IMR-90 (cell line): ENCODE measurements around the gene SFT2D3. TPM values are rescaled to one million over a fixed set of nuclear protein-coding genes. Genes with fewer than 3 reads are reported as not detected.

Experiments used
- ATAC-seq: fragments of 200-7000 bp; cut with Tn5 transposase; 2 replicates; pipeline ENCODE4 v1.9.1; 2020; ENCODE audit warnings: low read depth, mild to moderate bottlenecking, moderate library complexity
- BruUV-seq: library from RNA; stranded (reverse); fragments of 400-500 nt; replicated peaks from 2 replicates; lab custom pipeline; 2021; lab: Mats Ljungman, UMichigan
- CTCF ChIA-PET: fragments of 300-600 bp; formaldehyde crosslinking; extraction: SDS; loops from one replicate; lab custom pipeline; 2021; ENCODE audit warnings: antibody characterized with exemption; lab: Yijun Ruan, JAX
- POLR2A ChIA-PET: fragments of 300-600 bp; sonication (Branson Sonifier 250); formaldehyde crosslinking; loops from one replicate; lab custom pipeline; 2022; ENCODE audit warnings: antibody characterized with exemption; ENCODE audit not compliant: unreplicated experiment; lab: Charles Lee
- DNase-seq: peaks from one replicate; pipeline ENCODE4 v3.0.0; 2013
- H2AFZ ChIP-seq: replicated peaks from 2 replicates; pipeline ENCODE3; 2013; ENCODE audit warnings: low read length, mild to moderate bottlenecking; ENCODE audit not compliant: poor library complexity
- H2AK5ac ChIP-seq: 2 replicates; pipeline ENCODE4 v1.6.1; 2013; ENCODE audit warnings: low read depth, low read length, inconsistent platforms
- H2AK9ac ChIP-seq: replicated peaks from 2 replicates; pipeline ENCODE3; 2013; ENCODE audit warnings: mild to moderate bottlenecking, low read depth, low read length, moderate library complexity; ENCODE audit not compliant: poor library complexity
- H2BK120ac ChIP-seq: 2 replicates; pipeline ENCODE4 v1.6.1; 2013; ENCODE audit warnings: low read depth, low read length, inconsistent platforms
- H2BK15ac ChIP-seq: 3 replicates; pipeline ENCODE4 v1.6.1; 2013; ENCODE audit warnings: low read depth, low read length, inconsistent platforms
- H2BK20ac ChIP-seq: 2 replicates; pipeline ENCODE4 v1.6.1; 2013; ENCODE audit warnings: low read depth, mild to moderate bottlenecking, inconsistent platforms, low read length, moderate library complexity
- H2BK5ac ChIP-seq: 2 replicates; pipeline ENCODE4 v1.6.1; 2013; ENCODE audit warnings: mild to moderate bottlenecking, low read depth, low read length, inconsistent platforms; ENCODE audit not compliant: poor library complexity, severe bottlenecking
- H3K14ac ChIP-seq: replicated peaks from 2 replicates; pipeline ENCODE4 v1.6.1; 2013; ENCODE audit warnings: low read depth, low read length, inconsistent platforms
- H3K18ac ChIP-seq: 2 replicates; pipeline ENCODE4 v1.6.1; 2013; ENCODE audit warnings: low read depth, low read length, control low read depth
- H3K23ac ChIP-seq: 2 replicates; pipeline ENCODE4 v1.6.1; 2013; ENCODE audit warnings: low read depth, low read length, inconsistent platforms
- H3K27ac ChIP-seq: 2 replicates; pipeline ENCODE4 v1.5.1; 2013; ENCODE audit warnings: mild to moderate bottlenecking, control low read depth, low read length; ENCODE audit not compliant: insufficient read depth
- H3K27me3 ChIP-seq: 2 replicates; pipeline ENCODE4 v1.6.1; 2013; ENCODE audit warnings: low read length; ENCODE audit not compliant: control insufficient read depth, insufficient read depth
- H3K36me3 ChIP-seq: 2 replicates; pipeline ENCODE4 v1.6.1; 2013; ENCODE audit warnings: low read length, mixed read lengths; ENCODE audit not compliant: control insufficient read depth, insufficient read depth
- H3K4ac ChIP-seq: 2 replicates; pipeline ENCODE4 v1.6.1; 2013; ENCODE audit warnings: low read depth, low read length, inconsistent platforms
- H3K4me1 ChIP-seq: 2 replicates; pipeline ENCODE4 v1.6.1; 2013; ENCODE audit warnings: low read length, mixed read lengths; ENCODE audit not compliant: control insufficient read depth, insufficient read depth
- H3K4me2 ChIP-seq: 2 replicates; pipeline ENCODE4 v1.6.1; 2013; ENCODE audit warnings: low read depth, mild to moderate bottlenecking, control low read depth, low read length, moderate library complexity
- H3K4me3 ChIP-seq: 2 replicates; pipeline ENCODE4 v1.5.1; 2013; ENCODE audit warnings: low read depth, mild to moderate bottlenecking, control low read depth, low read length, moderate library complexity; ENCODE audit not compliant: insufficient read depth
- H3K56ac ChIP-seq: 2 replicates; pipeline ENCODE4 v1.6.1; 2013; ENCODE audit warnings: low read length, inconsistent platforms; ENCODE audit not compliant: insufficient read depth; ENCODE audit errors: extremely low read depth
- H3K79me1 ChIP-seq, 2 experiments: 2 replicates each; pipeline ENCODE4 v1.6.1; 2013; ENCODE audit warnings: low read length in 2 of 2, inconsistent platforms in 1 of 2, low read depth in 1 of 2
- H3K9ac ChIP-seq: 2 replicates; pipeline ENCODE4 v1.6.1; 2013; ENCODE audit warnings: low read depth, low read length, control low read depth
- H3K9me1 ChIP-seq: 2 replicates; pipeline ENCODE4 v1.6.1; 2013; ENCODE audit warnings: low read length, inconsistent platforms; ENCODE audit not compliant: insufficient read depth
- H3K9me3 ChIP-seq: 2 replicates; pipeline ENCODE4 v1.6.1; 2013; ENCODE audit warnings: low read length; ENCODE audit not compliant: control insufficient read depth, insufficient read depth
- H4K20me1 ChIP-seq: 2 replicates; pipeline ENCODE4 v1.6.1; 2013; ENCODE audit warnings: low read length, inconsistent platforms; ENCODE audit not compliant: insufficient read depth
- H4K5ac ChIP-seq: 2 replicates; pipeline ENCODE4 v1.6.1; 2013; ENCODE audit warnings: mild to moderate bottlenecking, low read depth, low read length, control low read depth
- H4K8ac ChIP-seq, 2 experiments: 2 replicates each; pipeline ENCODE4 v1.6.1; 2013; ENCODE audit warnings: low read depth in 2 of 2, low read length in 2 of 2, control low read depth in 1 of 2, inconsistent platforms in 1 of 2
- H4K91ac ChIP-seq: 2 replicates; pipeline ENCODE4 v1.6.1; 2013; ENCODE audit warnings: low read depth, low read length, inconsistent platforms; ENCODE audit not compliant: insufficient read depth
- BHLHE40 ChIP-seq: fragments of 150-350 bp; IDR thresholded peaks from 2 replicates; pipeline ENCODE4 v1.6.1; 2016; ENCODE audit warnings: mild to moderate bottlenecking, low read depth, low read length
- CEBPB ChIP-seq: IDR thresholded peaks from 2 replicates; pipeline ENCODE4 v1.6.1; 2012; ENCODE audit warnings: low read depth, low read length, improper control_type of control experiment
- CHD1 ChIP-seq: IDR thresholded peaks from 2 replicates; pipeline ENCODE4 v1.6.1; 2012; ENCODE audit warnings: low read depth, low read length, improper control_type of control experiment
- ELK1 ChIP-seq: fragments of 150-350 bp; IDR thresholded peaks from 2 replicates; pipeline ENCODE4 v1.6.1; 2016; ENCODE audit warnings: low read depth, mild to moderate bottlenecking, low read length, moderate library complexity, borderline replicate concordance
- FOS ChIP-seq: fragments of 150-350 bp; IDR thresholded peaks from 2 replicates; pipeline ENCODE4 v1.6.1; 2016; ENCODE audit warnings: low read depth, low read length
- MAFK ChIP-seq: IDR thresholded peaks from 2 replicates; pipeline ENCODE4 v1.6.1; 2012; ENCODE audit warnings: low read depth, low read length, improper control_type of control experiment
- MAZ ChIP-seq: IDR thresholded peaks from 2 replicates; pipeline ENCODE4 v1.6.1; 2012; ENCODE audit warnings: low read depth, mild to moderate bottlenecking, low read length, improper control_type of control experiment, moderate library complexity, borderline replicate concordance
- MXI1 ChIP-seq: IDR thresholded peaks from 2 replicates; pipeline ENCODE4 v1.6.1; 2012; ENCODE audit warnings: low read depth, mild to moderate bottlenecking, low read length, moderate library complexity, borderline replicate concordance
- POLR2A ChIP-seq: IDR thresholded peaks from 2 replicates; pipeline ENCODE4 v1.6.1; 2012; ENCODE audit warnings: mild to moderate bottlenecking, low read depth, low read length
- RAD21 ChIP-seq: IDR thresholded peaks from 2 replicates; pipeline ENCODE4 v1.6.1; 2012; ENCODE audit warnings: low read length, improper control_type of control experiment
- RCOR1 ChIP-seq: IDR thresholded peaks from 2 replicates; pipeline ENCODE4 v1.6.1; 2012; ENCODE audit warnings: mild to moderate bottlenecking, low read length, improper control_type of control experiment; ENCODE audit not compliant: insufficient replicate concordance
- RFX5 ChIP-seq: IDR thresholded peaks from 2 replicates; pipeline ENCODE4 v1.8.0; 2012; ENCODE audit warnings: low read depth, mild to moderate bottlenecking, low read length, moderate library complexity
- WGBS, 2 experiments: methylation state at CpG; one replicate each; pipeline versions ENCODE4 v1.1.5 to v1.1.7; 2013; ENCODE audit warnings: missing lambda C conversion rate in 2 of 2; ENCODE audit not compliant: insufficient read length in 1 of 2; ENCODE audit errors: extremely low coverage in 2 of 2; 5-methylcytosine and 5-hydroxymethylcytosine counted together
- dilution Hi-C: fragments of 300-500 bp; cut with HindIII; formaldehyde crosslinking; loops from one replicate; pipeline ENCODE4 v1.14.3; 2018; ENCODE audit warnings: low sequenced_read_pairs; ENCODE audit not compliant: unreplicated experiment
- in situ Hi-C: fragments of 300-500 bp; cut with MboI; formaldehyde crosslinking; loops from 3 replicates; pipeline ENCODE4 v1.14.3; 2019; ENCODE audit warnings: low sequenced_read_pairs, inconsistent platforms, mixed read lengths
- intact Hi-C: fragments of 100-400 bp; cut with micrococcal nuclease; formaldehyde crosslinking; loops from 2 replicates; pipeline ENCODE4 v1.10.0; 2022
- polyA plus RNA-seq, 3 experiments: library from polyadenylated mRNA; depleted of rRNA; stranded (reverse); fragments of >200 nt; gene quantifications; 2 replicates each; pipeline ENCODE4 v1.2.3, GENCODE V29; 2012; ENCODE audit warnings: low replicate concordance in 1 of 3
- total RNA-seq: library from RNA; depleted of rRNA; stranded (reverse); fragments of >200 nt; gene quantifications from 2 replicates; pipeline ENCODE4 v1.2.3, GENCODE V29; 2012
- TF ChIP-seq, protein P1 (sequence below): conservative IDR thresholded peaks from 2 replicates; pipeline ENCODE4 v1.5.1; 2012; ENCODE audit warnings: mild to moderate bottlenecking, low read depth, low read length, improper control_type of control experiment
- TF ChIP-seq, protein P2 (sequence below): fragments of 150-350 bp; IDR thresholded peaks from 2 replicates; pipeline ENCODE4 v1.6.1; 2017; ENCODE audit warnings: mild to moderate bottlenecking, antibody characterized with exemption, low read length, low read depth

Gene SFT2D3
- total and polyA plus RNA-seq, 2 of the 4 experiments (the other 2 are of a cell fraction): 2.5 to 3.1 TPM

DNA sequence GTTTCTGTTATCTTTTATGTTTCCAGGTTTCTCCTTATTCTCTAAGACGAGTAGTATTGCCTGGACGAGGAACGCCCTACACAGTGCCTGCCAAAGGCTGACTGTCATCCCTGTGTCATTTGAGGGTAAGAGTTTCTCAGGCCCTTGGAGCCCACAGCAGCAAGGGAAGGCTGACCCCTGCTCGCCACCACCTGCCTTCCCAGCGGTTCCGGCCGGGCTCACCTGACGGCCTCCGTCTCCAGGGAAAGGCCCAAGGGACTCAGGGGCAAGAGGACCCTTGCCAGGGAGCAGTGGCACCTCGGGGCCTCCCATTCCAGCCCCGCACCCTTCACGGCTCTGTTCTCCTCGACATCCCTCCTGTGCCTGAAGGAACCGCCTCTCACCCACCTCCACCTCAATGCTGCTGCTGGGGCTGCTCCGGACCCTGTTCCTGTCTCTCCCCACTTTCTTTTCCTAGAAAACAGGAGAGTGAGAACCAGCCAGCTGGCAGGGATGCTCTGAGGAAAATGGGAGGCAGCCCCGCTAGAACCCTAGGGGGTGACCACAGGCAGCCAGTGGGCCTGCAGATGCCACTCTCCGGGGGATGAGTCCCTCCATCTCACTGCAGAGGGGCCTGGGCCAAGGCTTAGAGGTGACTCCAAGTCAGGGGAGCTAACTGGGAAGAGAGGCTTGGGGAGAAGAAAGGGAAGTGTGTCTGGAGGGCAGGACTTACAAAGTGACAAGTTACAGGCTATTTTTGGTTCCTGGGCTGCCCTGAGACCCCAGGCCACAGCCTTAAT, 27.8 kb upstream of the SFT2D3 start:
- DNase-seq (no peak), ATAC-seq (no peak)
- no peak overlapping the region for H2BK120ac ChIP-seq
- CTCF ChIA-PET: no interaction called here
- H3K56ac ChIP-seq: no peak overlapping the region
- no peaks in the 10 kb centered on the region for H3K36me3 ChIP-seq
- peaks cover 10 to 46% of the 10 kb centered on the region in 2 experiments; a peak in 3 of 4 replicates for H3K79me1 ChIP-seq
- peaks cover 7% of the 10 kb centered on the region; the same call in 1 of the 2 replicates for H3K4me1 ChIP-seq
- dilution Hi-C loops: no loop called here
- peak overlapping the region; percentile 66 to 87; a peak in 2 of 4 replicates for H4K8ac ChIP-seq
- H3K4me3 ChIP-seq: no peak overlapping the region; the same call in 1 of the 2 replicates
- in situ Hi-C loops: no loop called here
- no peak overlapping the region for H2BK20ac ChIP-seq
- H3K9me1 ChIP-seq: peaks cover 22% of the 10 kb centered on the region
- H3K4me2 ChIP-seq: peak overlapping the region; percentile 79
- H3K9me3 ChIP-seq: no peaks in the 10 kb centered on the region
- WGBS, 2 experiments: 96% methylated on average over 8 of the region's 17 CpGs; no CpG with 5 or more reads in 1 of the 2 experiments
- H2BK15ac ChIP-seq: no peak overlapping the region
- no peak overlapping the region for H4K5ac ChIP-seq
- no TSS peak for BruUV-seq
- intact Hi-C loops: loop anchor here (2.0 kb wide), 1 partner anchor 165 kb away; no protein-coding TSS in a partner anchor
- H3K23ac ChIP-seq: peak overlapping the region; percentile 54; the same call in 1 of the 2 replicates
- peaks cover 47% of the 10 kb centered on the region for H4K20me1 ChIP-seq
- peak overlapping the region; percentile 71 for H2AK9ac ChIP-seq
- peak overlapping the region; percentile 74; the same call in 1 of the 2 replicates for H3K4ac ChIP-seq
- POLR2A ChIA-PET: interaction anchor here (1.0 kb wide), 1 partner anchor 9 kb away, joined by 3 read pairs; no protein-coding TSS in a partner anchor
- H2AK5ac ChIP-seq: peak overlapping the region; percentile 56; the same call in 1 of the 2 replicates
- H3K9ac ChIP-seq: peak overlapping the region; percentile 72; the same call in 1 of the 2 replicates
- H3K27me3 ChIP-seq: peaks cover 17% of the 10 kb centered on the region
- H3K27ac ChIP-seq: no peak overlapping the region
- H2AFZ ChIP-seq: peak overlapping the region; percentile 53
- H3K14ac ChIP-seq: no peak overlapping the region
- peak overlapping the region; percentile 60 for H4K91ac ChIP-seq
- no peak overlapping the region for H2BK5ac ChIP-seq
- no peak overlapping the region for H3K18ac ChIP-seq
- TF ChIP-seq MAZ (no peak), RFX5 (no peak), CEBPB (no peak), CHD1 (no peak), ELK1 (no peak), POLR2A (no peak), RCOR1 (no peak), MAFK (no peak), RAD21 (no peak), FOS (no peak), BHLHE40 (no peak), MXI1 (no peak)
- TF ChIP-seq, protein P1, sequence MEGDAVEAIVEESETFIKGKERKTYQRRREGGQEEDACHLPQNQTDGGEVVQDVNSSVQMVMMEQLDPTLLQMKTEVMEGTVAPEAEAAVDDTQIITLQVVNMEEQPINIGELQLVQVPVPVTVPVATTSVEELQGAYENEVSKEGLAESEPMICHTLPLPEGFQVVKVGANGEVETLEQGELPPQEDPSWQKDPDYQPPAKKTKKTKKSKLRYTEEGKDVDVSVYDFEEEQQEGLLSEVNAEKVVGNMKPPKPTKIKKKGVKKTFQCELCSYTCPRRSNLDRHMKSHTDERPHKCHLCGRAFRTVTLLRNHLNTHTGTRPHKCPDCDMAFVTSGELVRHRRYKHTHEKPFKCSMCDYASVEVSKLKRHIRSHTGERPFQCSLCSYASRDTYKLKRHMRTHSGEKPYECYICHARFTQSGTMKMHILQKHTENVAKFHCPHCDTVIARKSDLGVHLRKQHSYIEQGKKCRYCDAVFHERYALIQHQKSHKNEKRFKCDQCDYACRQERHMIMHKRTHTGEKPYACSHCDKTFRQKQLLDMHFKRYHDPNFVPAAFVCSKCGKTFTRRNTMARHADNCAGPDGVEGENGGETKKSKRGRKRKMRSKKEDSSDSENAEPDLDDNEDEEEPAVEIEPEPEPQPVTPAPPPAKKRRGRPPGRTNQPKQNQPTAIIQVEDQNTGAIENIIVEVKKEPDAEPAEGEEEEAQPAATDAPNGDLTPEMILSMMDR: no peak
- TF ChIP-seq, protein P2, sequence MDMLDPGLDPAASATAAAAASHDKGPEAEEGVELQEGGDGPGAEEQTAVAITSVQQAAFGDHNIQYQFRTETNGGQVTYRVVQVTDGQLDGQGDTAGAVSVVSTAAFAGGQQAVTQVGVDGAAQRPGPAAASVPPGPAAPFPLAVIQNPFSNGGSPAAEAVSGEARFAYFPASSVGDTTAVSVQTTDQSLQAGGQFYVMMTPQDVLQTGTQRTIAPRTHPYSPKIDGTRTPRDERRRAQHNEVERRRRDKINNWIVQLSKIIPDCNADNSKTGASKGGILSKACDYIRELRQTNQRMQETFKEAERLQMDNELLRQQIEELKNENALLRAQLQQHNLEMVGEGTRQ: no peak
